ENCODE data around the gene MCC.
A peak's percentile ranks its signal among the peaks of the same experiment; 100 is the strongest.

Gene MCC

DNA sequence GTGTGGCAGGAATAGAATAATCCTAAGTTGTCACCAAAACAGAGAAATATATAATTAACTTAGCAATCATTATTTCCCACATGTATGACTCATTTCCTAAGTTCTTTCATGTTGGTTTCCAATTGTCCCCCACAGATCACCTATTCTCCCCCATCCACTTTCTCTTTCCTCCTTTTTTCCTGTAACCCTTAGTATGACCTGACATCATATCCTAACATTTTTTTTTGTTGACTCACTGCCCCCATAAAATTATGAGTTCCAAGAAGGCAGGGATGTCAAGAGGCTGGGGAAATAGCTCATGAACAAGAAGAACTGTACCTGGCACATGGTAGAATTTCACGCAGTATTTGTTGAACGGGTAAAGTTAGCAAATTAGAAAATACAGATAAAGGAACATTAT is 324.9 kb downstream of the MCC start:
- ATAC-seq, result no peak
- TF ChIP-seq ISL1 (CRISPR knock-in tag; IDR thresholded peaks at IDR 0.05) (0 out of 2 replicates have a peak, but pooled peaks have one; percentile 6), CSDC2 (CRISPR knock-in tag; IDR thresholded peaks at IDR 0.05) (no peak)

DNA sequence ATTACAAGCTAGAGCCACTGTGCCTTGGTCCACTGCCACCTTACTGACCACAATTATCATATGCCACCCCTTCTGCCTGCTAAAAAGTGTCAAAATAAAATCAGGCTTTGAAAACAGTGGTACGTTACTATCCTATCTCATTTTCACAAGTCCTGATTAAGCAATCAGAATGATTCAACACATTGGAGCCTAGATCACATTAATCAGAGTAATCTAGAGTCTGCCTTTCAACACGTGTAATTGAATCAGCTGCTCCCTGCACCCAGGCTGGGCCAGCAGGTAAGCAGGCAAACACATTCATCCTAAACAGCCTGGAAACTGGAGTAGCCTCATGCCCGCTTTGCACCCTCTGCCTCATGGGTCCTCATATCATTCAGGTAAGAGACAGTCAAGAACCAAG is 325.5 kb downstream of the MCC start:
- TF ChIP-seq TOX (CRISPR knock-in tag; IDR thresholded peaks at IDR 0.05; ENCODE audit: borderline replicate concordance) (no peak), ESRRG (CRISPR knock-in tag; IDR thresholded peaks at IDR 0.05) (no peak), ZNF8 (CRISPR knock-in tag; IDR thresholded peaks at IDR 0.05) (no peak), GLIS3 (CRISPR knock-in tag; IDR thresholded peaks at IDR 0.05) (no peak), ZFP3 (CRISPR knock-in tag; IDR thresholded peaks at IDR 0.05) (no peak), PPARA (CRISPR knock-in tag; IDR thresholded peaks at IDR 0.05; ENCODE audit: borderline replicate concordance) (no peak), SNAI2 (CRISPR knock-in tag; IDR thresholded peaks at IDR 0.05) (no peak), ZNF70 (CRISPR knock-in tag; IDR thresholded peaks at IDR 0.05) (no peak), TCF4 (CRISPR knock-in tag; IDR thresholded peaks at IDR 0.05; ENCODE audit: borderline replicate concordance) (no peak), ZNF565 (CRISPR knock-in tag; conservative IDR thresholded peaks at IDR 0.05; ENCODE audit: low read depth) (no peak), RARB (CRISPR knock-in tag; IDR thresholded peaks at IDR 0.05) (no peak), OSR1 (CRISPR knock-in tag; IDR thresholded peaks at IDR 0.05) (no peak), BACH2 (CRISPR knock-in tag; IDR thresholded peaks at IDR 0.05; ENCODE audit: borderline replicate concordance) (no peak)
- TF ChIP-seq, protein P1, sequence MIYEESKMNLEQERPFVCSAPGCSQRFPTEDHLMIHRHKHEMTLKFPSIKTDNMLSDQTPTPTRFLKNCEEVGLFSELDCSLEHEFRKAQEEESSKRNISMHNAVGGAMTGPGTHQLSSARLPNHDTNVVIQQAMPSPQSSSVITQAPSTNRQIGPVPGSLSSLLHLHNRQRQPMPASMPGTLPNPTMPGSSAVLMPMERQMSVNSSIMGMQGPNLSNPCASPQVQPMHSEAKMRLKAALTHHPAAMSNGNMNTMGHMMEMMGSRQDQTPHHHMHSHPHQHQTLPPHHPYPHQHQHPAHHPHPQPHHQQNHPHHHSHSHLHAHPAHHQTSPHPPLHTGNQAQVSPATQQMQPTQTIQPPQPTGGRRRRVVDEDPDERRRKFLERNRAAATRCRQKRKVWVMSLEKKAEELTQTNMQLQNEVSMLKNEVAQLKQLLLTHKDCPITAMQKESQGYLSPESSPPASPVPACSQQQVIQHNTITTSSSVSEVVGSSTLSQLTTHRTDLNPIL (CRISPR knock-in tag; IDR thresholded peaks at IDR 0.05; ENCODE audit: low read depth), result no peak
- TF ChIP-seq, protein P2, sequence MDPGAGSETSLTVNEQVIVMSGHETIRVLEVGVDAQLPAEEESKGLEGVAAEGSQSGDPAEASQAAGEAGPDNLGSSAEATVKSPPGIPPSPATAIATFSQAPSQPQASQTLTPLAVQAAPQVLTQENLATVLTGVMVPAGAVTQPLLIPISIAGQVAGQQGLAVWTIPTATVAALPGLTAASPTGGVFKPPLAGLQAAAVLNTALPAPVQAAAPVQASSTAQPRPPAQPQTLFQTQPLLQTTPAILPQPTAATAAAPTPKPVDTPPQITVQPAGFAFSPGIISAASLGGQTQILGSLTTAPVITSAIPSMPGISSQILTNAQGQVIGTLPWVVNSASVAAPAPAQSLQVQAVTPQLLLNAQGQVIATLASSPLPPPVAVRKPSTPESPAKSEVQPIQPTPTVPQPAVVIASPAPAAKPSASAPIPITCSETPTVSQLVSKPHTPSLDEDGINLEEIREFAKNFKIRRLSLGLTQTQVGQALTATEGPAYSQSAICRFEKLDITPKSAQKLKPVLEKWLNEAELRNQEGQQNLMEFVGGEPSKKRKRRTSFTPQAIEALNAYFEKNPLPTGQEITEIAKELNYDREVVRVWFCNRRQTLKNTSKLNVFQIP (CRISPR knock-in tag; IDR thresholded peaks at IDR 0.05; ENCODE audit: borderline replicate concordance, low read depth), result no peak

DNA sequence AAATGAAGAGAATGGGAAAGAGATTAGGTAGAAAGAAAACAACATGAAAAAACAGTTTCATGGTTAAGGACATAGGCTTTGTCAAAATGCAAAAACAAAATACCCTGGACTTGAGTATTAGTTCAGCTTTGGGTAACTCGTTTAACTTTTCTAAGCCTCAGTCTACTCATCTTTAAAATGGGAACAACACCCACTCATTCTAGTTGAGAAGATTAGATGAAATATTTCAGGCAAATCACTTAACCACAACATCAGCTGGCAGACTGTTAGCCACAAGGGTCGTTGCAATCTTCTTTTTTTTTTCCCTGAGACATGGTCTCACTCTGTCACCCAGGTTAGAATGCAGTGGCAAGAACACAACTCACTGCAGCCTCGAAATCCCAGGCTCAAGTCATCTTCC is 326.0 kb downstream of the MCC start:
- no peak for ATAC-seq
- TF ChIP-seq ZNF8 (CRISPR knock-in tag; IDR thresholded peaks at IDR 0.05) (no peak), TOX (CRISPR knock-in tag; IDR thresholded peaks at IDR 0.05; ENCODE audit: borderline replicate concordance) (no peak), ESRRG (CRISPR knock-in tag; IDR thresholded peaks at IDR 0.05) (no peak), OSR1 (CRISPR knock-in tag; IDR thresholded peaks at IDR 0.05) (no peak)

More for the DNA sequence above, 325.5 kb downstream of the MCC start:
- no peak for ATAC-seq

DNA sequence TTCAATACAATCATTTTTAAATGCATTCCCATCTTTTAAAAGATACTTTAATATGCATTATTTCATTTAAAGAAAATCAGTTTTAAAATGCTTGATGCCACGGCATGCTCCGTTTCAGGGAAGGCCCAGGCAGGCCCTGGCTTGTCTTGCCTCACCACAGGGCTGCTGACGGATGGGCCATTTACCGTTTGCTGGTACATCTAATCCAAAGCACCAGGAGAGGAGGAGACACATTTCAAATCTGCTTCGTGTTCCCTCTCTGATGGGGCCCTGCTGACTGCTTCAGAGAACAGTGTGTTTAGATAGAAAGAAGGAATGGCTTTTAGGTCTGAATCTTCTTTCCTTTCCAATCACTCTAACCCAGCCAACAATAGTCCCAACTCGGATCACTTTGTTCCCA is 326.4 kb downstream of the MCC start:
- no peak for ATAC-seq
- TF ChIP-seq, protein P2 (CRISPR knock-in tag; IDR thresholded peaks at IDR 0.05; ENCODE audit: borderline replicate concordance, low read depth), result no peak
- TF ChIP-seq ZNF70 (CRISPR knock-in tag; IDR thresholded peaks at IDR 0.05), result no peak
- TF ChIP-seq CSDC2 (CRISPR knock-in tag; IDR thresholded peaks at IDR 0.05), result no peak
- no peak for TF ChIP-seq GLIS3 (CRISPR knock-in tag; IDR thresholded peaks at IDR 0.05)
- no peak for TF ChIP-seq ZFP30 (CRISPR knock-in tag; IDR thresholded peaks at IDR 0.05)
- TF ChIP-seq ISL1 (CRISPR knock-in tag; IDR thresholded peaks at IDR 0.05), result no peak

DNA sequence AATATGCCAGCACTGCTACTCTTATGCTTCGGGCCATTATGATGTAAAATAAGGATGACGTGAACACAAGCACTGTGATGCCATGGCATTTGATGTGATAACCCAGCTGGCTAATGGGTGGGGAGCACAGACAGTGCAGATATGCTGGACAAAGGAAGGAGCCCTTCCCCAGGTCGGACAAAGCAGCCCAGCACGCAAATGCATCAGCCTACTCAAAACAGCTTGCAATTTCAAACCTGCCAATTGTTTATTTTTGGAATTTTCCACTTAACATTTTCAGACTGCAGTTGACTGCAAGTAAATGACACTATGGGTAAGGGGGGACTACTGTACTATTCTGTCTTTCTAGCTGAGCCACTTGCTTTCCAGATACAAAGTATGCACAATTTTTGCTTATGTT is 330.4 kb downstream of the MCC start:
- ATAC-seq, result no peak
- TF ChIP-seq TOX (CRISPR knock-in tag; IDR thresholded peaks at IDR 0.05; ENCODE audit: borderline replicate concordance) (no peak), SNAI2 (CRISPR knock-in tag; IDR thresholded peaks at IDR 0.05) (no peak), OSR1 (CRISPR knock-in tag; IDR thresholded peaks at IDR 0.05) (no peak), ARNTL (CRISPR knock-in tag; IDR thresholded peaks at IDR 0.05; ENCODE audit: borderline replicate concordance, low read depth) (no peak), ZFP3 (CRISPR knock-in tag; IDR thresholded peaks at IDR 0.05) (no peak), ZNF70 (CRISPR knock-in tag; IDR thresholded peaks at IDR 0.05) (no peak), ZC3H10 (CRISPR knock-in tag; IDR thresholded peaks at IDR 0.05) (no peak), CSDC2 (CRISPR knock-in tag; IDR thresholded peaks at IDR 0.05) (no peak)
- TF ChIP-seq, protein P3, sequence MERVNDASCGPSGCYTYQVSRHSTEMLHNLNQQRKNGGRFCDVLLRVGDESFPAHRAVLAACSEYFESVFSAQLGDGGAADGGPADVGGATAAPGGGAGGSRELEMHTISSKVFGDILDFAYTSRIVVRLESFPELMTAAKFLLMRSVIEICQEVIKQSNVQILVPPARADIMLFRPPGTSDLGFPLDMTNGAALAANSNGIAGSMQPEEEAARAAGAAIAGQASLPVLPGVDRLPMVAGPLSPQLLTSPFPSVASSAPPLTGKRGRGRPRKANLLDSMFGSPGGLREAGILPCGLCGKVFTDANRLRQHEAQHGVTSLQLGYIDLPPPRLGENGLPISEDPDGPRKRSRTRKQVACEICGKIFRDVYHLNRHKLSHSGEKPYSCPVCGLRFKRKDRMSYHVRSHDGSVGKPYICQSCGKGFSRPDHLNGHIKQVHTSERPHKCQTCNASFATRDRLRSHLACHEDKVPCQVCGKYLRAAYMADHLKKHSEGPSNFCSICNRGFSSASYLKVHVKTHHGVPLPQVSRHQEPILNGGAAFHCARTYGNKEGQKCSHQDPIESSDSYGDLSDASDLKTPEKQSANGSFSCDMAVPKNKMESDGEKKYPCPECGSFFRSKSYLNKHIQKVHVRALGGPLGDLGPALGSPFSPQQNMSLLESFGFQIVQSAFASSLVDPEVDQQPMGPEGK (CRISPR knock-in tag; IDR thresholded peaks at IDR 0.05; ENCODE audit: borderline replicate concordance), result no peak
- TF ChIP-seq, protein P4, sequence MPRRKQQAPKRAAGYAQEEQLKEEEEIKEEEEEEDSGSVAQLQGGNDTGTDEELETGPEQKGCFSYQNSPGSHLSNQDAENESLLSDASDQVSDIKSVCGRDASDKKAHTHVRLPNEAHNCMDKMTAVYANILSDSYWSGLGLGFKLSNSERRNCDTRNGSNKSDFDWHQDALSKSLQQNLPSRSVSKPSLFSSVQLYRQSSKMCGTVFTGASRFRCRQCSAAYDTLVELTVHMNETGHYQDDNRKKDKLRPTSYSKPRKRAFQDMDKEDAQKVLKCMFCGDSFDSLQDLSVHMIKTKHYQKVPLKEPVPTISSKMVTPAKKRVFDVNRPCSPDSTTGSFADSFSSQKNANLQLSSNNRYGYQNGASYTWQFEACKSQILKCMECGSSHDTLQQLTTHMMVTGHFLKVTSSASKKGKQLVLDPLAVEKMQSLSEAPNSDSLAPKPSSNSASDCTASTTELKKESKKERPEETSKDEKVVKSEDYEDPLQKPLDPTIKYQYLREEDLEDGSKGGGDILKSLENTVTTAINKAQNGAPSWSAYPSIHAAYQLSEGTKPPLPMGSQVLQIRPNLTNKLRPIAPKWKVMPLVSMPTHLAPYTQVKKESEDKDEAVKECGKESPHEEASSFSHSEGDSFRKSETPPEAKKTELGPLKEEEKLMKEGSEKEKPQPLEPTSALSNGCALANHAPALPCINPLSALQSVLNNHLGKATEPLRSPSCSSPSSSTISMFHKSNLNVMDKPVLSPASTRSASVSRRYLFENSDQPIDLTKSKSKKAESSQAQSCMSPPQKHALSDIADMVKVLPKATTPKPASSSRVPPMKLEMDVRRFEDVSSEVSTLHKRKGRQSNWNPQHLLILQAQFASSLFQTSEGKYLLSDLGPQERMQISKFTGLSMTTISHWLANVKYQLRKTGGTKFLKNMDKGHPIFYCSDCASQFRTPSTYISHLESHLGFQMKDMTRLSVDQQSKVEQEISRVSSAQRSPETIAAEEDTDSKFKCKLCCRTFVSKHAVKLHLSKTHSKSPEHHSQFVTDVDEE (CRISPR knock-in tag; IDR thresholded peaks at IDR 0.05), result no peak
- TF ChIP-seq, protein P5, sequence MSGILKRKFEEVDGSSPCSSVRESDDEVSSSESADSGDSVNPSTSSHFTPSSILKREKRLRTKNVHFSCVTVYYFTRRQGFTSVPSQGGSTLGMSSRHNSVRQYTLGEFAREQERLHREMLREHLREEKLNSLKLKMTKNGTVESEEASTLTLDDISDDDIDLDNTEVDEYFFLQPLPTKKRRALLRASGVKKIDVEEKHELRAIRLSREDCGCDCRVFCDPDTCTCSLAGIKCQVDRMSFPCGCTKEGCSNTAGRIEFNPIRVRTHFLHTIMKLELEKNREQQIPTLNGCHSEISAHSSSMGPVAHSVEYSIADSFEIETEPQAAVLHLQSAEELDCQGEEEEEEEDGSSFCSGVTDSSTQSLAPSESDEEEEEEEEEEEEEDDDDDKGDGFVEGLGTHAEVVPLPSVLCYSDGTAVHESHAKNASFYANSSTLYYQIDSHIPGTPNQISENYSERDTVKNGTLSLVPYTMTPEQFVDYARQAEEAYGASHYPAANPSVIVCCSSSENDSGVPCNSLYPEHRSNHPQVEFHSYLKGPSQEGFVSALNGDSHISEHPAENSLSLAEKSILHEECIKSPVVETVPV (CRISPR knock-in tag; IDR thresholded peaks at IDR 0.05), result no peak
